K562 (cell line): ENCODE results near the gene INVS. TPM values are rescaled to one million over a fixed set of nuclear protein-coding genes. Genes with fewer than 3 reads are reported as not detected.

Source experiments
- FUS ChIP-seq: fragments of 200-400 bp; formaldehyde crosslinking; optimal IDR thresholded peaks from 2 replicates; pipeline ENCODE3; 2017; ENCODE audit warnings: low read depth, low read length
- NFRKB ChIP-seq: fragments of 450-650 bp; IDR thresholded peaks from 2 replicates; pipeline ENCODE4 v1.6.1; 2016; ENCODE audit warnings: low read depth
- SPI1 ChIP-seq: IDR thresholded peaks from 2 replicates; pipeline ENCODE4 v1.6.1; 2011; ENCODE audit warnings: low read depth, low read length, control low read depth, borderline replicate concordance
- STAT5B ChIP-seq: fragments of 250-450 bp; sonication (Bioruptor Pico); IDR thresholded peaks from 2 replicates; pipeline ENCODE4 v1.8.0; 2021; ENCODE audit warnings: mild to moderate bottlenecking, inconsistent platforms
- XRCC5 ChIP-seq: fragments of 200-400 bp; formaldehyde crosslinking; IDR thresholded peaks from 2 replicates; pipeline ENCODE4 v1.6.1; 2017; ENCODE audit warnings: low read depth, mild to moderate bottlenecking, low read length
- ZNF318 ChIP-seq, 2 experiments: fragments of 450-650 bp; IDR thresholded peaks; 2 replicates each; pipeline ENCODE4 v1.6.1; 2016; ENCODE audit warnings: mild to moderate bottlenecking in 2 of 2, borderline replicate concordance in 1 of 2, low read depth in 1 of 2, moderate library complexity in 1 of 2
- ZNF766 ChIP-seq: fragments of 200-800 bp; sonication (Bioruptor generic); conservative IDR thresholded peaks from 2 replicates; pipeline ENCODE4 v1.6.1; 2016; ENCODE audit warnings: missing genetic modification characterization, missing compliant biosample characterization
- ZNF79 ChIP-seq: fragments of 250-450 bp; sonication (Bioruptor Pico); IDR thresholded peaks from 2 replicates; pipeline ENCODE4 v1.4.0; 2020; ENCODE audit warnings: low read depth, mild to moderate bottlenecking, moderate library complexity
- polyA plus RNA-seq, 8 experiments: library from polyadenylated mRNA; depleted of rRNA in 4 of 8; stranded (reverse) in 5 of 8; unstranded in 3 of 8; fragments of >200 nt; fragmentation: Nextera tagmentation in 2 of 8; fragmentation: Illumina TruSeq in 1 of 8; extraction: Ambion mirVana in 2 of 8; extraction: Trizol in 1 of 8; gene quantifications; 2 replicates each; pipeline versions ENCODE4 v1.2.1 to v1.2.3, GENCODE V29; 2011 to 2014; ENCODE audit warnings: inconsistent platforms in 1 of 8, missing spikeins in 1 of 8
- total RNA-seq, 7 experiments: library from RNA; depleted of rRNA in 6 of 7; stranded (reverse); fragments of >200 nt in 6 of 7; fragmentation: Illumina TruSeq in 2 of 7; extraction: Trizol in 2 of 7; gene quantifications; 2 replicates each; pipeline versions ENCODE4 v1.2.1 to v1.2.3, GENCODE V29; 2011 to 2021; ENCODE audit warnings: low replicate concordance in 1 of 7
- TF ChIP-seq, protein P1 (sequence below): fragments of 450-650 bp; IDR thresholded peaks from 2 replicates; pipeline ENCODE4 v1.6.1; 2017; ENCODE audit warnings: antibody characterized with exemption, mild to moderate bottlenecking
- TF ChIP-seq, protein P2 (sequence below): fragments of 250-450 bp; sonication (Bioruptor Pico); IDR thresholded peaks from 2 replicates; pipeline ENCODE4 v1.4.0; 2020

INVS gene
- total and polyA plus RNA-seq, 9 of the 15 experiments (the other 6 are each of a cell fraction or from before 2014, with no cell fraction given): 0.77 to 18.5 (median 10.0) TPM

- TF ChIP-seq, protein P1, sequence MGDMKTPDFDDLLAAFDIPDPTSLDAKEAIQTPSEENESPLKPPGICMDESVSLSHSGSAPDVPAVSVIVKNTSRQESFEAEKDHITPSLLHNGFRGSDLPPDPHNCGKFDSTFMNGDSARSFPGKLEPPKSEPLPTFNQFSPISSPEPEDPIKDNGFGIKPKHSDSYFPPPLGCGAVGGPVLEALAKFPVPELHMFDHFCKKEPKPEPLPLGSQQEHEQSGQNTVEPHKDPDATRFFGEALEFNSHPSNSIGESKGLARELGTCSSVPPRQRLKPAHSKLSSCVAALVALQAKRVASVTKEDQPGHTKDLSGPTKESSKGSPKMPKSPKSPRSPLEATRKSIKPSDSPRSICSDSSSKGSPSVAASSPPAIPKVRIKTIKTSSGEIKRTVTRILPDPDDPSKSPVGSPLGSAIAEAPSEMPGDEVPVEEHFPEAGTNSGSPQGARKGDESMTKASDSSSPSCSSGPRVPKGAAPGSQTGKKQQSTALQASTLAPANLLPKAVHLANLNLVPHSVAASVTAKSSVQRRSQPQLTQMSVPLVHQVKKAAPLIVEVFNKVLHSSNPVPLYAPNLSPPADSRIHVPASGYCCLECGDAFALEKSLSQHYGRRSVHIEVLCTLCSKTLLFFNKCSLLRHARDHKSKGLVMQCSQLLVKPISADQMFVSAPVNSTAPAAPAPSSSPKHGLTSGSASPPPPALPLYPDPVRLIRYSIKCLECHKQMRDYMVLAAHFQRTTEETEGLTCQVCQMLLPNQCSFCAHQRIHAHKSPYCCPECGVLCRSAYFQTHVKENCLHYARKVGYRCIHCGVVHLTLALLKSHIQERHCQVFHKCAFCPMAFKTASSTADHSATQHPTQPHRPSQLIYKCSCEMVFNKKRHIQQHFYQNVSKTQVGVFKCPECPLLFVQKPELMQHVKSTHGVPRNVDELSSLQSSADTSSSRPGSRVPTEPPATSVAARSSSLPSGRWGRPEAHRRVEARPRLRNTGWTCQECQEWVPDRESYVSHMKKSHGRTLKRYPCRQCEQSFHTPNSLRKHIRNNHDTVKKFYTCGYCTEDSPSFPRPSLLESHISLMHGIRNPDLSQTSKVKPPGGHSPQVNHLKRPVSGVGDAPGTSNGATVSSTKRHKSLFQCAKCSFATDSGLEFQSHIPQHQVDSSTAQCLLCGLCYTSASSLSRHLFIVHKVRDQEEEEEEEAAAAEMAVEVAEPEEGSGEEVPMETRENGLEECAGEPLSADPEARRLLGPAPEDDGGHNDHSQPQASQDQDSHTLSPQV: no peak
- TF ChIP-seq STAT5B (no peak), ZNF766 (no peak), ZNF318 (IDR thresholded peaks at IDR 0.05; ENCODE audit: borderline replicate concordance in 1 of 2, low read depth in 1 of 2) (no peak), SPI1 (no peak), ZNF79 (CRISPR knock-in tag) (no peak), FUS (no peak), XRCC5 (no peak), NFRKB (no peak)
- TF ChIP-seq, protein P2, sequence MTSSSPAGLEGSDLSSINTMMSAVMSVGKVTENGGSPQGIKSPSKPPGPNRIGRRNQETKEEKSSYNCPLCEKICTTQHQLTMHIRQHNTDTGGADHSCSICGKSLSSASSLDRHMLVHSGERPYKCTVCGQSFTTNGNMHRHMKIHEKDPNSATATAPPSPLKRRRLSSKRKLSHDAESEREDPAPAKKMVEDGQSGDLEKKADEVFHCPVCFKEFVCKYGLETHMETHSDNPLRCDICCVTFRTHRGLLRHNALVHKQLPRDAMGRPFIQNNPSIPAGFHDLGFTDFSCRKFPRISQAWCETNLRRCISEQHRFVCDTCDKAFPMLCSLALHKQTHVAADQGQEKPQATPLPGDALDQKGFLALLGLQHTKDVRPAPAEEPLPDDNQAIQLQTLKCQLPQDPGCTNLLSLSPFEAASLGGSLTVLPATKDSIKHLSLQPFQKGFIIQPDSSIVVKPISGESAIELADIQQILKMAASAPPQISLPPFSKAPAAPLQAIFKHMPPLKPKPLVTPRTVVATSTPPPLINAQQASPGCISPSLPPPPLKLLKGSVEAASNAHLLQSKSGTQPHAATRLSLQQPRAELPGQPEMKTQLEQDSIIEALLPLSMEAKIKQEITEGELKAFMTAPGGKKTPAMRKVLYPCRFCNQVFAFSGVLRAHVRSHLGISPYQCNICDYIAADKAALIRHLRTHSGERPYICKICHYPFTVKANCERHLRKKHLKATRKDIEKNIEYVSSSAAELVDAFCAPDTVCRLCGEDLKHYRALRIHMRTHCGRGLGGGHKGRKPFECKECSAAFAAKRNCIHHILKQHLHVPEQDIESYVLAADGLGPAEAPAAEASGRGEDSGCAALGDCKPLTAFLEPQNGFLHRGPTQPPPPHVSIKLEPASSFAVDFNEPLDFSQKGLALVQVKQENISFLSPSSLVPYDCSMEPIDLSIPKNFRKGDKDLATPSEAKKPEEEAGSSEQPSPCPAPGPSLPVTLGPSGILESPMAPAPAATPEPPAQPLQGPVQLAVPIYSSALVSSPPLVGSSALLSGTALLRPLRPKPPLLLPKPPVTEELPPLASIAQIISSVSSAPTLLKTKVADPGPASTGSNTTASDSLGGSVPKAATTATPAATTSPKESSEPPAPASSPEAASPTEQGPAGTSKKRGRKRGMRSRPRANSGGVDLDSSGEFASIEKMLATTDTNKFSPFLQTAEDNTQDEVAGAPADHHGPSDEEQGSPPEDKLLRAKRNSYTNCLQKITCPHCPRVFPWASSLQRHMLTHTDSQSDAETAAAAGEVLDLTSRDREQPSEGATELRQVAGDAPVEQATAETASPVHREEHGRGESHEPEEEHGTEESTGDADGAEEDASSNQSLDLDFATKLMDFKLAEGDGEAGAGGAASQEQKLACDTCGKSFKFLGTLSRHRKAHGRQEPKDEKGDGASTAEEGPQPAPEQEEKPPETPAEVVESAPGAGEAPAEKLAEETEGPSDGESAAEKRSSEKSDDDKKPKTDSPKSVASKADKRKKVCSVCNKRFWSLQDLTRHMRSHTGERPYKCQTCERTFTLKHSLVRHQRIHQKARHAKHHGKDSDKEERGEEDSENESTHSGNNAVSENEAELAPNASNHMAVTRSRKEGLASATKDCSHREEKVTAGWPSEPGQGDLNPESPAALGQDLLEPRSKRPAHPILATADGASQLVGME: no peak
Measured at GRCh38 chr9:100088202-100088601, 10.8 kb upstream of the INVS start (continued).
